H1 (cell line): ENCODE measurements around the gene MESD. TPM values are rescaled to one million over a fixed set of nuclear protein-coding genes. Genes with fewer than 3 reads are reported as not detected.

Source experiments
- CTCF ChIA-PET: fragments of 300-600 bp; sonication (Branson Sonifier 250); formaldehyde crosslinking; loops from one replicate; lab custom pipeline; 2021; ENCODE audit not compliant: partially characterized antibody; lab: Charles Lee
- POLR2A ChIA-PET: fragments of 300-600 bp; sonication (Branson Sonifier 250); formaldehyde crosslinking; loops from one replicate; lab custom pipeline; 2021; ENCODE audit warnings: inconsistent platforms; ENCODE audit not compliant: partially characterized antibody; lab: Charles Lee
- DNase-seq, 2 experiments: peaks; one replicate each; pipeline versions ENCODE4 v3.0.0 to v3.0.0-alpha.2; 2010 to 2022; ENCODE audit warnings: low spot score in 2 of 2, low read depth in 1 of 2, mixed read lengths in 1 of 2
- FAIRE-seq: peaks from 2 replicates; lab custom pipeline; 2011; peaks lifted over from hg19 to GRCh38; lab: Jason Lieb, UNC
- H2AFZ ChIP-seq: 2 replicates; pipeline ENCODE4 v1.8.1; 2012; ENCODE audit warnings: low read length, inconsistent platforms
- H2AK5ac ChIP-seq: 2 replicates; pipeline ENCODE4 v1.6.1; 2013; ENCODE audit warnings: low read depth, low read length
- H2BK120ac ChIP-seq: replicated peaks from 2 replicates; pipeline ENCODE3; 2013; ENCODE audit warnings: low read depth, low read length, inconsistent platforms
- H2BK12ac ChIP-seq: 2 replicates; pipeline ENCODE4 v1.6.1; 2013; ENCODE audit warnings: low read depth, low read length
- H2BK15ac ChIP-seq: 2 replicates; pipeline ENCODE4 v1.6.1; 2013; ENCODE audit warnings: low read length
- H2BK20ac ChIP-seq: 2 replicates; pipeline ENCODE4 v1.6.1; 2013; ENCODE audit warnings: low read length
- H2BK5ac ChIP-seq: 2 replicates; pipeline ENCODE4 v1.6.1; 2013; ENCODE audit warnings: low read depth, low read length
- H3K14ac ChIP-seq: 2 replicates; pipeline ENCODE4 v1.6.1; 2013; ENCODE audit warnings: inconsistent platforms; ENCODE audit not compliant: insufficient read length
- H3K18ac ChIP-seq: 2 replicates; pipeline ENCODE4 v1.6.1; 2013; ENCODE audit warnings: low read length; ENCODE audit errors: extremely low read depth
- H3K23ac ChIP-seq: 2 replicates; pipeline ENCODE4 v1.6.1; 2013; ENCODE audit warnings: inconsistent platforms; ENCODE audit not compliant: insufficient read length
- H3K23me2 ChIP-seq: 2 replicates; pipeline ENCODE4 v1.6.1; 2013; ENCODE audit warnings: low read depth, low read length
- H3K27ac ChIP-seq: 2 replicates; pipeline ENCODE4 v1.6.1; 2011; ENCODE audit warnings: low read depth, low read length, inconsistent platforms
- H3K27me3 ChIP-seq, 4 experiments: replicated peaks in 1 of 4; 1 replicate in 1 of 4; 2 replicates in 3 of 4; pipeline versions ENCODE4 v1.6.1 to v1.8.1; 2011 to 2013; ENCODE audit warnings: low read length in 3 of 4, mild to moderate bottlenecking in 3 of 4, inconsistent platforms in 2 of 4, mixed read lengths in 2 of 4, moderate library complexity in 1 of 4; ENCODE audit not compliant: control insufficient read depth in 3 of 4, insufficient read depth in 3 of 4; ENCODE audit errors: extremely low read depth in 1 of 4
- H3K36me3 ChIP-seq, 4 experiments: 2 replicates each; pipeline versions ENCODE4 v1.6.1 to v1.8.1; 2011 to 2013; ENCODE audit warnings: mild to moderate bottlenecking in 4 of 4, low read length in 3 of 4, moderate library complexity in 2 of 4, control low read depth in 1 of 4, inconsistent platforms in 1 of 4; ENCODE audit not compliant: insufficient read depth in 4 of 4, control insufficient read depth in 2 of 4
- H3K4ac ChIP-seq: replicated peaks from 2 replicates; pipeline ENCODE3; 2013; ENCODE audit warnings: low read length, low read depth, mixed read lengths, inconsistent platforms; ENCODE audit not compliant: insufficient read length
- H3K4me1 ChIP-seq, 4 experiments: replicated peaks in 1 of 4; 1 replicate in 1 of 4; 2 replicates in 3 of 4; pipeline versions ENCODE4 v1.6.1 to v1.8.1; 2011 to 2013; ENCODE audit warnings: low read length in 3 of 4, inconsistent platforms in 2 of 4, mixed read lengths in 1 of 4; ENCODE audit not compliant: insufficient read depth in 4 of 4, control insufficient read depth in 3 of 4
- H3K4me2 ChIP-seq, 2 experiments: 2 replicates each; pipeline versions ENCODE4 v1.6.1 to v1.8.1; 2011 to 2013; ENCODE audit warnings: low read depth in 2 of 2, low read length in 2 of 2, control low read depth in 1 of 2, inconsistent platforms in 1 of 2, mild to moderate bottlenecking in 1 of 2; ENCODE audit not compliant: insufficient read depth in 1 of 2
- H3K4me3 ChIP-seq, 4 experiments: fragments of 200-600, 300-600 bp in 1 of 4; sonication (generic), shearing (Covaris generic), sonication (Bioruptor Twin) in 1 of 4; 2 replicates each; pipeline versions ENCODE4 v1.5.1 to v1.8.1; 2011 to 2016; ENCODE audit warnings: low read length in 4 of 4, low read depth in 3 of 4, control low read depth in 2 of 4, inconsistent platforms in 2 of 4, mild to moderate bottlenecking in 2 of 4, mixed read lengths in 1 of 4, moderate library complexity in 1 of 4; ENCODE audit not compliant: insufficient read depth in 2 of 4; ENCODE audit errors: extremely low read depth in 1 of 4
- H3K56ac ChIP-seq: replicated peaks from 2 replicates; pipeline ENCODE3; 2013; ENCODE audit warnings: low read depth, mild to moderate bottlenecking, mixed read lengths, low read length, inconsistent platforms; ENCODE audit not compliant: insufficient read length
- H3K79me1 ChIP-seq: 2 replicates; pipeline ENCODE4 v1.6.1; 2013; ENCODE audit warnings: low read depth, low read length, control low read depth
- H3K79me2 ChIP-seq, 2 experiments: 2 replicates each; pipeline versions ENCODE4 v1.6.1 to v1.8.1; 2012 to 2013; ENCODE audit warnings: low read length in 2 of 2, mild to moderate bottlenecking in 2 of 2, inconsistent platforms in 1 of 2; ENCODE audit not compliant: insufficient read depth in 2 of 2, control insufficient read depth in 1 of 2
- H3K9ac ChIP-seq, 4 experiments: replicated peaks in 1 of 4; 1 replicate in 1 of 4; 2 replicates in 3 of 4; pipeline versions ENCODE4 v1.6.1 to v1.8.1; 2011 to 2013; ENCODE audit warnings: low read depth in 3 of 4, low read length in 3 of 4, control low read depth in 2 of 4, mild to moderate bottlenecking in 2 of 4, moderate library complexity in 2 of 4, inconsistent platforms in 1 of 4; ENCODE audit errors: extremely low read depth in 1 of 4
- H3K9me3 ChIP-seq, 2 experiments: 2 replicates each; pipeline versions ENCODE4 v1.6.1 to v1.8.1; 2012 to 2013; ENCODE audit warnings: mild to moderate bottlenecking in 2 of 2, moderate library complexity in 2 of 2, control low read depth in 1 of 2, inconsistent platforms in 1 of 2, low read depth in 1 of 2, low read length in 1 of 2, mixed read lengths in 1 of 2; ENCODE audit not compliant: insufficient read depth in 2 of 2
- H4K20me1 ChIP-seq, 2 experiments: replicated peaks in 1 of 2; 2 replicates each; pipeline versions ENCODE3 to v1.8.1; 2011 to 2013; ENCODE audit warnings: inconsistent platforms in 2 of 2, low read length in 2 of 2, mild to moderate bottlenecking in 1 of 2; ENCODE audit not compliant: insufficient read depth in 2 of 2, control insufficient read depth in 1 of 2
- H4K5ac ChIP-seq: 2 replicates; pipeline ENCODE4 v1.6.1; 2013; ENCODE audit warnings: low read length, low read depth, mixed read lengths, inconsistent platforms; ENCODE audit not compliant: insufficient read length
- H4K8ac ChIP-seq: 2 replicates; pipeline ENCODE4 v1.8.0; 2013; ENCODE audit warnings: mild to moderate bottlenecking, moderate library complexity, low read length, inconsistent platforms; ENCODE audit not compliant: insufficient read depth; ENCODE audit errors: extremely low read depth
- H4K91ac ChIP-seq: replicated peaks from 2 replicates; pipeline ENCODE3; 2013; ENCODE audit warnings: low read length, mixed read lengths, inconsistent platforms; ENCODE audit not compliant: insufficient read length
- CBX5 ChIP-seq: fragments of 300-800, 300-1000 bp; sonication (generic); IDR thresholded peaks from 2 replicates; pipeline ENCODE4 v1.7.1; 2016; ENCODE audit warnings: antibody characterized with exemption, low read length, low read depth
- CHD2 ChIP-seq: IDR thresholded peaks from 2 replicates; pipeline ENCODE4 v1.6.1; 2012; ENCODE audit warnings: low read length, improper control_type of control experiment
- RBBP5 ChIP-seq: IDR thresholded peaks from 2 replicates; pipeline ENCODE4 v1.7.1; 2012; ENCODE audit warnings: low read depth, mild to moderate bottlenecking, inconsistent platforms, low read length, moderate library complexity, borderline replicate concordance
- SP2 ChIP-seq: IDR thresholded peaks from 2 replicates; pipeline ENCODE4 v1.6.1; 2012; ENCODE audit warnings: mild to moderate bottlenecking, low read length, inconsistent platforms
- SRF ChIP-seq: IDR thresholded peaks from 2 replicates; pipeline ENCODE4 v1.6.1; 2011; ENCODE audit warnings: mild to moderate bottlenecking, low read depth, low read length, moderate library complexity
- ZNF274 ChIP-seq: IDR thresholded peaks from 2 replicates; pipeline ENCODE4 v1.7.0; 2012; ENCODE audit warnings: low read length, borderline replicate concordance; ENCODE audit errors: extremely low read depth
- whole genome bisulfite sequencing, 2 experiments: shearing (Covaris generic) in 1 of 2; methylation state at CpG; one replicate each; pipeline versions ENCODE4 v1.1.6 to v1.1.7; 2013 to 2015; ENCODE audit warnings: low lambda C conversion rate in 2 of 2, mixed read lengths in 2 of 2, inconsistent platforms in 1 of 2, low coverage in 1 of 2, missing lambda C conversion rate in 1 of 2; ENCODE audit not compliant: insufficient replicate concordance in 2 of 2, insufficient coverage in 1 of 2, insufficient read length in 1 of 2; ENCODE audit errors: extremely low coverage in 1 of 2, missing lambda C conversion rate in 1 of 2; 5-methylcytosine and 5-hydroxymethylcytosine counted together
- polyA plus RNA-seq, 7 experiments: library from polyadenylated mRNA; depleted of rRNA in 3 of 7; stranded (reverse) in 5 of 7; unstranded in 2 of 7; fragments of >200 nt in 5 of 7; fragments of 200-250 nt in 2 of 7; gene quantifications; 1 replicate in 5 of 7; 2 replicates in 1 of 7; 4 replicates in 1 of 7; pipeline versions ENCODE4 v1.2.1 to v1.2.3, GENCODE V29; 2011 to 2013; ENCODE audit warnings: missing spikeins in 2 of 7, mixed read lengths in 2 of 7
- total RNA-seq: library from RNA; stranded (reverse); fragmentation: NEBNext Ultra II Directional; extraction: Animal tissue kit (Norgen Biotek cat#: 25700); gene quantifications from 2 replicates; pipeline ENCODE4 v1.2.1, GENCODE V29; 2021

Gene MESD
- total and polyA plus RNA-seq, 2 of the 8 experiments (the other 6 are each of a cell fraction or from before 2014, with no cell fraction given) = 11.0 to 28.3 TPM

DNA sequence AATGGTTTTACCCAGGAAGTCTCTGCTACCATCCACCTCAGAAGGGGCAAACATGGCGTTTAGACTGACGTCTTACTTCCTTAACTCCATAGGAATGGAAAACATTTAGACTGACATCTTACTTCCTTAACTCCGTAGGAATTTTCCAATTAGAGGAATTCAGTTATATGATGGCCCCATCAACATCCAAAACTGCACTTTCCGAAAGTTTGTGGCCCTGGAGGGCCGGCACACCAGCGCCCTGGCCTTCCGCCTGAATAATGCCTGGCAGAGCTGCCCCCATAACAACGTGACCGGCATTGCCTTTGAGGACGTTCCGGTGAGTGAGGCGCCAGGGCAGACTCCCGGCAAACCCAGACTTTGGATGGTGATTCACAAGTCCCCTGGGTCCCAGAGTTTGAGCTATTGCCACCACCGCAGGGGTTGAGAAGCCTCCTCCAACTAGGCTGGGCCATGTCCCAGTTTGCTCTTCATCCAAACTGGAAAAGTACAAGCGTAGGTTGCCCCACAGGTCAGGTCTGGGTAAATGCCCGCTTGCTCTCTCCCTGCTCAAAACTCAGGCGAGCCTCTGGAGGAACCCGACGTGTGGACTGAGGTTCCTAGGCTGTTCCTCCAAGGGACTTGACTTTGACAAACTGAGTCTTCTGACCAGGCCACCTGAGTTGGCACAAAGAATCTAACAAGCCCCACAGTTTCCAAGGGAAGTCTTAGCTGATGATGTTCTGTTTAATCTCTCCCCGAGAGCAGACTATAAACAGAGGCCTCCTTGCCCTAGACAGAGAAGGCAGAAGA is 57.7 kb downstream of the MESD start:
- Histone ChIP-seq H3K14ac (no peak overlapping the region), H2BK20ac (no peak overlapping the region), H3K36me3 (no peaks in the 10 kb centered on the region), H2AFZ (no peak overlapping the region), H3K23ac (no peak overlapping the region), H4K91ac (no peak overlapping the region), H4K5ac (no peak overlapping the region), H3K27ac (no peak overlapping the region; the same call in 1 of the 2 replicates), H3K9me3 (no peaks in the 10 kb centered on the region), H3K79me1 (no peaks in the 10 kb centered on the region), H3K56ac (no peak overlapping the region), H3K4me1 (peaks cover 0 to 2% (median 0%) of the 10 kb centered on the region in 4 experiments; a peak in 1 of 7 replicates), H3K79me2 (no peaks in the 10 kb centered on the region), H3K9ac (no peak overlapping the region), H4K8ac (no peak overlapping the region), H2BK12ac (no peak overlapping the region), H3K4ac (no peak overlapping the region), H3K27me3 (no peaks in the 10 kb centered on the region), H3K18ac (no peak overlapping the region), H2BK5ac (no peak overlapping the region), H4K20me1 (no peaks in the 10 kb centered on the region), H3K4me3 (no peak overlapping the region), H3K23me2 (no peaks in the 10 kb centered on the region; the same call in 1 of the 2 replicates), H2BK15ac (no peak overlapping the region), H2BK120ac (no peak overlapping the region), H3K4me2 (no peak overlapping the region), H2AK5ac (no peak overlapping the region)
- CTCF ChIA-PET = interaction anchor here (2.4 kb wide), 1 partner anchor 38 kb away, joined by 7 read pairs; no protein-coding TSS in a partner anchor
- FAIRE-seq (no peak), DNase-seq (no peak)
- TF ChIP-seq SP2 (no peak), SRF (no peak), CBX5 (no peak), RBBP5 (no peak), ZNF274 (no peak), CHD2 (no peak)
- WGBS, 2 experiments = 92% methylated on average over 20 of the region's 20 CpGs; no CpG with 5 or more reads in 1 of the 2 experiments
- POLR2A ChIA-PET = interaction anchor here (1.1 kb wide), 1 partner anchor 16 kb away, joined by 3 read pairs; no protein-coding TSS in a partner anchor
